Muscle of leg (tissue), 11 donors: Measurements from ENCODE around the gene LGR4. TPM values are rescaled to one million over a fixed set of nuclear protein-coding genes. Genes with fewer than 3 reads are reported as not detected.

Experiments used
- DNase-seq: peaks from one replicate; pipeline ENCODE4 v3.0.0; 2013
- H3K27ac ChIP-seq: one replicate; pipeline ENCODE4 v1.5.1; 2013; ENCODE audit warnings: mild to moderate bottlenecking, low read length, control low read depth
- H3K27me3 ChIP-seq: one replicate; pipeline ENCODE4 v1.6.1; 2013; ENCODE audit warnings: low read length; ENCODE audit not compliant: control insufficient read depth, insufficient read depth
- H3K36me3 ChIP-seq: one replicate; pipeline ENCODE4 v1.6.1; 2013; ENCODE audit warnings: low read length; ENCODE audit not compliant: control insufficient read depth, insufficient read depth
- H3K4me1 ChIP-seq: one replicate; pipeline ENCODE4 v1.6.1; 2013; ENCODE audit warnings: low read length; ENCODE audit not compliant: control insufficient read depth, insufficient read depth
- H3K4me3 ChIP-seq: one replicate; pipeline ENCODE4 v1.5.1; 2013; ENCODE audit warnings: low read length, control low read depth
- H3K9me3 ChIP-seq: replicated peaks from 2 replicates; pipeline ENCODE4 v1.6.1; 2013; ENCODE audit warnings: low read depth, low read length; ENCODE audit not compliant: control insufficient read depth
- WGBS: methylation state at CpG from one replicate; pipeline ENCODE4 v1.1.5; 2013; ENCODE audit warnings: missing lambda C conversion rate; ENCODE audit not compliant: insufficient coverage; 5-methylcytosine and 5-hydroxymethylcytosine counted together
- polyA plus RNA-seq, 8 donors: library from polyadenylated mRNA; unstranded; fragments of 120-200 nt; gene quantifications; one replicate each; pipeline versions ENCODE4 v1.2.1 to v1.2.3, GENCODE V29; 2013; ENCODE audit warnings: inconsistent platforms in 1 of 8, low replicate concordance in 1 of 8; ENCODE audit not compliant: insufficient read length in 8 of 8, insufficient read depth in 1 of 8
- total RNA-seq: library from RNA; stranded (reverse); fragments of 120-200 nt; gene quantifications from one replicate; pipeline ENCODE4 v1.2.4, GENCODE V29; 2013

Gene LGR4
- total and polyA plus RNA-seq, 9 donors, result 18.8 to 33.3 (median 27.6) TPM

DNA sequence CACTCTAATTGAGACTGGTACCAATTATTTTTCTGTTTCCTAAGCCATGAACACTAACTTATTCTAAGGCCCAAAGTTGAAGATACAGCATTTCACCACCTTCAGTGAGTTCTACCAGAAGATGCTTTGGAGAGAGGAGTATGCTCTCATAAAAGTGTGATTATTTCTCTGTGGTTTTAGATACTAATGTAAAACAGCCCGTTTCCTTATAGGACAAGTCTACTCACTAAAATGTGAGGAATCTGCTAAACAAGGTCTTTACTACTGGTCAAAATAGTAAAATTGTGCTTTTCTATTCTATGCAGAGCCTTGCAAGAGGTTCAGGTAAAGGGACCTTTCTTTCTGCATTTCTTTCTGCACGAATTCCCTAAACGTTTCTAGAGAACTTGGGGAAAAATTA is 2.4 kb downstream of the LGR4 start:
- Histone ChIP-seq H3K9me3 (no peaks in the 10 kb centered on the region), H3K27ac (no peak overlapping the region), H3K36me3 (no peaks in the 10 kb centered on the region), H3K4me1 (peaks cover 18% of the 10 kb centered on the region), H3K4me3 (no peak overlapping the region), H3K27me3 (peaks cover 2% of the 10 kb centered on the region)
- DNase-seq, result no peak
- WGBS, result no CpG with 5 or more reads among the region's 3 CpGs

DNA sequence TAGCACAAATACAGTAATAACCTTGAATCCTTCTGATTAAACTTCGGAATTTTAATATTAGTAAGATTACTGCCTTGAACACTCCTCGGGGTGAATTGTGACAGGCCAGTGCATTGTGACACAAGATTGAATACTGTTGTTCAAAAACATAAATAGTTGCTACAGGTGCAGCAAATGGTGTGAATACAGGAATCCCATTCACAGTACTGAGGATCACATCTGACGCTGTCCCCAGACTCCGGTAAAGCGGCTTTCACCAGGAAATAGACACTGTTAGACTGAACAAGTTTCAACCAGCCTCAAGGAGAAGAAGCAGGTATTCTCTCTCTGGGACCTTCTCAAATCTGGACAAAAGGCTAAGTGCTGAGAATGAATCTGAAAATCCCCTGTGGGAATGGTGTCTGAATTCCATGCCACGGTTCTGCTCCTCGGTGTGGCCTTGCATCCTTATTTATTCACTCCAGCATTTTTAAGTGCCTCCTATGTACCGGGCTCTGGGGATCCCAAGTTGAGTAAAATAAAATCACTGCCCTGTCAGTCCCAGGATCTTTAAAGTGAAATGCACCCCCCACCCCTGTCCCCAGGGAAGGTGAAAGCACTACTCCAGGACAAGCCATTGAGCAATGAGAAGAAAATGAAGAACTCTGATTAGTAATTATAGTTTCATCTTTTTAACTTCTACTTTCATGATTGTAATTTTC is 3.4 kb downstream of the LGR4 start:
- no peak overlapping the region for H3K4me3 ChIP-seq
- no peaks in the 10 kb centered on the region for H3K9me3 ChIP-seq
- peaks cover 18% of the 10 kb centered on the region for H3K4me1 ChIP-seq
- WGBS, result 100% methylated on average over 1 of the region's 8 CpGs
- H3K27me3 ChIP-seq, result peaks cover 2% of the 10 kb centered on the region
- H3K36me3 ChIP-seq, result no peaks in the 10 kb centered on the region
- no peak overlapping the region for H3K27ac ChIP-seq
- DNase-seq, result no peak

DNA sequence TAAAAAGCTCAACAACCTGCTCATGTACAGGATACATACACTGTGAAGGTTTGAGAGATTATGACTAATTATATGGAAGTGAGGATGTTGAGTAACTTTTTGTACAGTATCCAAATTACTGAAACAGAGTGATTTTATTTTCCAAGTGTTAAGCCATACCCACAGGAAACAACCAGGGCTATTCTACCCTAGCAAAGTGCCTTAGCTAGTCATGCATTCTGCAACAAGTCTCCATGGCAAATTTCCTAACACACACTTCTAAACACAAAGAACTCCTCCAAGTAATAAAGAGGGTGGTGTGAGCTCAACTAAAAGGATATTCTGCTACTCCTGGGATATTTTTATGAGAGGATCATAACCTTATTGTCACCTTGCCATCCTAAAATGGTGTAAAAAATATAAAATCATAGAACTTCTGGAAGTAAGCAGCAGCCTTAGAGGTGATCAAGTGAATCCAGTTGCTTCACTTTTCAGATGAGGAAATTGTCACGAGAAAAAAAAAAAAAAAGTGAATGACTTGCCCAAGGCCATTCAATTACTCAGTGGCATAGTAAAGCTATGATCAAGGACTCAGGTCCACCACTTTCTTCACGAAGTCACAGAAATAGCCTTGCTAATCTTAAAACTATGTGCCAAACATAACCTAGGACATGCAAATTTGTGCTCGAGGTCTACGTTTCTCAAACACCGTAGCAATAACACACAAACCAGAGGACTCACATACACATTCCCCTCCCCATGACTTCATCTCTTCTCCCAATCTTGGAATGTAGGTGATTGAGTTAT is 4.2 kb downstream of the LGR4 start:
- peaks cover 18% of the 10 kb centered on the region for H3K4me1 ChIP-seq

DNA sequence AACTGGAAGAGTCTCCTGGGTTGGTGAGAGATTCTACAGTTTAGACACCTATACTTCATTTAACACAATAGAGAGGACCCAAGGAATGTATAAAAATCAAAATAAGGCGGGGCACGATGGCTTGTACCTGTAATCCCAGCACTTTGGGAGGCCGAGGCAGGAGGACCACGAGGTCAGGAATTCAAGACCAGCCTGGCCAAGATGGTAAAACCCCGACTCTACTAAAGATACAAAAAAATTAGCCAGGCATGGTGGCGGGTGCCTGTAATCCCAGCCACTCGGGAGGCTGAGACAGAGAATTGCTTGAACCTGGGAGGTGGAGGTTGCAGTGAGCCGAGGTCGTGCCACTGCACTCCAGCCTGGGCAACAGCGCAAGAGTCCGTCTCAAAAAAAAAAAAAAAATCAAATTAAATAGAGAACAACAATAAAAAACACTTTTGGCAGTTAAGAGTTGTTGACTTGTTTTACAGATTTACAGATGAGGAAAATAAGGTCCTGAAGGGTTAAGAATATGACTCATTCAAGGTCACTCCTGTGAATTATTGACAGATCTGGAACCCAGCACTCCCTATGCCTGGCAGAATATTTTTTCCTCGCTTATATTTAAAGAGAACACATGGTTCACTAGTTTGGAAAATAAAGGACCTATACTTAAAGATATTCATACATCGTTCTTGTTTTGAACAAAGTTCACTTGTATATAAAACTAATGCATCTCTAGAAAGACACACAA is 5.2 kb downstream of the LGR4 start:
- WGBS, result 100% methylated on average over 4 of the region's 13 CpGs
- no peaks in the 10 kb centered on the region for H3K9me3 ChIP-seq
- H3K27me3 ChIP-seq, result no peaks in the 10 kb centered on the region
- no peak overlapping the region for H3K27ac ChIP-seq
- peaks cover 18% of the 10 kb centered on the region for H3K4me1 ChIP-seq
- H3K36me3 ChIP-seq, result no peaks in the 10 kb centered on the region
- DNase-seq, result no peak
- H3K4me3 ChIP-seq, result no peak overlapping the region

More for the DNA sequence above, 4.2 kb downstream of the LGR4 start:
- DNase-seq, result peak; percentile 38
- H3K36me3 ChIP-seq, result no peaks in the 10 kb centered on the region
- no peak overlapping the region for H3K4me3 ChIP-seq
- no peak overlapping the region for H3K27ac ChIP-seq
- no peaks in the 10 kb centered on the region for H3K9me3 ChIP-seq
- WGBS, result 80% methylated on average over 1 of the region's 5 CpGs
- H3K27me3 ChIP-seq, result peaks cover under 1% of the 10 kb centered on the region

DNA sequence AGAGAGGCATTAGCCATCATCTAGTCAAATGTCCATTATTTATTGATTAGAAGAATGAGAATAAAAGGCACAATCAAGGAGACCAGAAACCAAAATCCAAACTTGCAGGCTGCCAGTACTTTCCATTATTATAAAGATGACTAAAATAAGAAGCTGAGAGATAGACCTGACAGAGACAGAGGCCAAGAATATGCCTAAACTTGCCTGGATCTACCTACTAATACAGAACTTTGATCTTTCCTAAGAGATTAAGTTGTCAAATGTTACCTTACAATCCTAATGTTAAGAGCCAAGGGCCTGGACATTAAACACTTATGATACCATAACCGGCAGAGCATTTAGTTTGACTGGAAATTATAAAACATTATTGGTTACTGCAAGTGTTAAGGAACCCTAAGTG is 6.2 kb downstream of the LGR4 start:
- no peaks in the 10 kb centered on the region for H3K36me3 ChIP-seq
- no peaks in the 10 kb centered on the region for H3K27me3 ChIP-seq
- DNase-seq, result no peak
- peaks cover 15% of the 10 kb centered on the region for H3K4me1 ChIP-seq
- H3K9me3 ChIP-seq, result no peaks in the 10 kb centered on the region
- WGBS, result no CpG with 5 or more reads among the region's 1 CpG
- no peak overlapping the region for H3K27ac ChIP-seq
- H3K4me3 ChIP-seq, result no peak overlapping the region

DNA sequence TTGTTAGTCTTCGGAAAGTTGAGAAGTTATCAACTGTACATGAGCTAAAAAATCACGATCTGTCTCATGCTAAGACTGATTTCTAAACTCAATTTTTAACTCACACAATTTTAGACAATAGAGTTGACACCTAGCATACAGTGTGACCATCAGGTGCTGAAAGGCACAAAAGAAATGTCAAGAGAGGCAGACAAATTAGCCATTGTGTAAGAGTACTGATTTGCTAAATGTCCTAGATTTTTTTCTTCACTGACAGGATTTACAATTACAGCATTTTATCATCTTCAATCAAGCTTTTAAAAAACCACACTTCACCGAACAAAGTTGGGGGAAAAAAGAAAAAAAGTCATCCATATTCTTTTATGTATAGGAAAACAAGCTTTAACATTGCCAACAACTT is 7.0 kb downstream of the LGR4 start:
- Histone ChIP-seq H3K27me3 (no peaks in the 10 kb centered on the region), H3K4me1 (peaks cover 8% of the 10 kb centered on the region), H3K9me3 (no peaks in the 10 kb centered on the region), H3K27ac (no peak overlapping the region), H3K4me3 (no peak overlapping the region), H3K36me3 (no peaks in the 10 kb centered on the region)
- WGBS, result no CpG with 5 or more reads among the region's 3 CpGs
- no peak for DNase-seq

DNA sequence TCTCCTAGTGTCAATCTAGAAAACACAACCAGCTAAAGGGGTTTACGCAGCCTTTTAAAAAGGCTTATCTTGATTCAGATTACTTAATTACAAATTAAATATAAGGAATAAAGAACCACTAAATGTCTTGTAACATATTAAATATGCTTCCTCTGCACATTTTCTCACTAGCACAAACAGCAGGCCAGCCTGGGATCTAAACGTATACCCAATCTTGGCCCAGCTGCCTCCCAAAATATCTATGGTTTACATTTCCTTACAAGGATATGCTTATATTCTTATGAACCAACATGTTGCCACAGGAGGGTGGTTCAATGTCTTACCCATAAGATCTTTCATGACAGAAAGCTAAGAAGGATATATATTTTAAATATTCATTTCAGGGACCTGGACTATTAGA is 7.7 kb downstream of the LGR4 start:
- Histone ChIP-seq H3K36me3 (no peaks in the 10 kb centered on the region), H3K4me1 (peaks cover 11% of the 10 kb centered on the region), H3K9me3 (no peaks in the 10 kb centered on the region), H3K4me3 (no peak overlapping the region), H3K27ac (no peak overlapping the region), H3K27me3 (no peaks in the 10 kb centered on the region)
- WGBS, result 0% methylated on average over 1 of the region's 2 CpGs
- no peak for DNase-seq

DNA sequence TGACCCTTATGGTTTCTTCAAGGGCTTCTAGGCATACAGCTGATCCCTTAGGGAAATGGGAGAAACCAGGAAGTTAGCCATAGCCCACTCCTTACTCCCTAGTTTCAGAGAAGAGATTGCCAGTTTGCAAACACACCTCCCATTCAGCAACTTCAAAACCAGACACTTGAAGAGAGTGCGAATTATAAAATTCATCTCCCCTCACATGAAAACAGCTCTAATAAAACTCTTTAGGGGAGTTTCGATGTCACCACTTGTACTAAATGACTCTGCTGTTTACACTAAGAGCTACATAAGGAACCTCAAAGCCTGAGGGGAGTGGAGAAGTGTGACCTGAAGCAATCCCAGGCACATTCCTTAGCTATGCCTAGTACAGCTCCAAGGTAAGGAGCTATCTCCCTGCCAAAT is 8.3 kb downstream of the LGR4 start:
- H3K9me3 ChIP-seq, result no peaks in the 10 kb centered on the region
- H3K4me1 ChIP-seq, result peaks cover 8% of the 10 kb centered on the region
- no CpG with 5 or more reads among the region's 2 CpGs for WGBS
- no peak overlapping the region for H3K27ac ChIP-seq
- DNase-seq, result no peak
- no peak overlapping the region for H3K4me3 ChIP-seq
- no peaks in the 10 kb centered on the region for H3K36me3 ChIP-seq
- H3K27me3 ChIP-seq, result no peaks in the 10 kb centered on the region

DNA sequence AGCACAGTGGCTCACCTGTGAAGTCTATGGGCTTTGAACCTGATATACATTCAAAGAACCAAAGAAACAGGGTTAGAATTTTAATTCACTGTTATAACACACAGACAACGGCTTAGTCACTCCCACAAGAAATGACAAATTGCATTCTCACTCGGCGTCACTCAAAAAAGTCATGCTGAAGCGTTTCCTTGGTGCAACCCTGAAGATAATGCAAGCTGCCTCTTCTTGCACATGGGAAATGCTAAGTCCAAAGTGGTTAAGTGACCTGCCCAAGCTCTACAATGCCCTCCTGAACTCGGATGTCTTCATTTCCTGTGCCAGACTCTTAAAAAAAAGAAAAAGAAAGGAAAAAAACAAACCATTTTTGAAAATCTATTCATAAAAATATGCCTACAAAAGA is 10.0 kb downstream of the LGR4 start:
- no peaks in the 10 kb centered on the region for H3K36me3 ChIP-seq
- WGBS, result 83% methylated on average over 2 of the region's 5 CpGs
- H3K4me1 ChIP-seq, result peaks cover 4% of the 10 kb centered on the region
- H3K27ac ChIP-seq, result no peak overlapping the region
- no peak for DNase-seq
- H3K9me3 ChIP-seq, result no peaks in the 10 kb centered on the region
- H3K4me3 ChIP-seq, result no peak overlapping the region
- H3K27me3 ChIP-seq, result no peaks in the 10 kb centered on the region
